Osteoblast (primary cell): ENCODE measurements around the gene USP48. TPM values are rescaled to one million over a fixed set of nuclear protein-coding genes. Genes with fewer than 3 reads are reported as not detected.
A peak's percentile ranks its signal among the peaks of the same experiment; 100 is the strongest.

ENCODE experiments used
- DNase-seq: peaks from one replicate; pipeline ENCODE4 v3.0.0; 2011; ENCODE audit warnings: low spot score, mixed read lengths; ENCODE audit not compliant: insufficient read length; ENCODE audit errors: missing footprints
- H2AFZ ChIP-seq: 2 replicates; pipeline ENCODE4 v1.6.0; 2011; ENCODE audit warnings: mild to moderate bottlenecking, low read length
- H3K27ac ChIP-seq: 2 replicates; pipeline ENCODE4 v1.5.1; 2011; ENCODE audit warnings: mild to moderate bottlenecking, low read depth, low read length, moderate library complexity
- H3K27me3 ChIP-seq: 2 replicates; pipeline ENCODE4 v1.6.0; 2012; ENCODE audit warnings: mild to moderate bottlenecking, control low read depth, inconsistent platforms, low read length, moderate library complexity; ENCODE audit not compliant: insufficient read depth
- H3K36me3 ChIP-seq: 2 replicates; pipeline ENCODE4 v1.5.1; 2011; ENCODE audit warnings: mild to moderate bottlenecking, low read length, control low read depth, moderate library complexity; ENCODE audit not compliant: insufficient read depth
- H3K4me1 ChIP-seq: 2 replicates; pipeline ENCODE4 v1.5.1; 2011; ENCODE audit warnings: mild to moderate bottlenecking, low read length, control low read depth, moderate library complexity; ENCODE audit not compliant: insufficient read depth
- H3K4me2 ChIP-seq: 2 replicates; pipeline ENCODE4 v1.6.0; 2011; ENCODE audit warnings: mild to moderate bottlenecking, low read length; ENCODE audit not compliant: insufficient read depth
- H3K4me3 ChIP-seq: fragments of 200-600 bp; sonication (generic); 3 replicates; pipeline ENCODE4 v1.5.1; 2012; ENCODE audit warnings: mild to moderate bottlenecking, low read length, inconsistent platforms; ENCODE audit not compliant: insufficient read depth
- H3K79me2 ChIP-seq: 2 replicates; pipeline ENCODE4 v1.6.0; 2012; ENCODE audit warnings: mild to moderate bottlenecking, low read length, control low read depth, inconsistent platforms; ENCODE audit not compliant: insufficient read depth
- H3K9me3 ChIP-seq: 2 replicates; pipeline ENCODE4 v1.5.1; 2011; ENCODE audit warnings: low read depth, low read length, control low read depth
- H4K20me1 ChIP-seq: 2 replicates; pipeline ENCODE4 v1.6.0; 2012; ENCODE audit warnings: mild to moderate bottlenecking, low read length, control low read depth; ENCODE audit not compliant: insufficient read depth
- CTCF ChIP-seq: IDR thresholded peaks from 2 replicates; pipeline ENCODE4 v1.5.1; 2011; ENCODE audit warnings: mild to moderate bottlenecking, low read depth, low read length, moderate library complexity; ENCODE audit errors: extremely low read depth
- total RNA-seq: library from RNA; depleted of rRNA; stranded (reverse); fragments of >200 nt; gene quantifications from 2 replicates; pipeline ENCODE4 v1.2.3, GENCODE V29; 2012

USP48 gene
- total RNA-seq, 1 donor: 52.5 TPM

- H3K4me3 ChIP-seq: peak overlapping the region; percentile 55
- H3K4me2 ChIP-seq: peak overlapping the region; percentile 69
- H2AFZ ChIP-seq: no peak overlapping the region
- peaks cover 26% of the 10 kb centered on the region for H4K20me1 ChIP-seq
- H3K79me2 ChIP-seq: no peaks in the 10 kb centered on the region
- peaks cover 58% of the 10 kb centered on the region for H3K27me3 ChIP-seq
- DNase-seq: no peak
- no peaks in the 10 kb centered on the region for H3K9me3 ChIP-seq
- TF ChIP-seq CTCF: no peak
- H3K36me3 ChIP-seq: no peaks in the 10 kb centered on the region
- peaks cover 35% of the 10 kb centered on the region for H3K4me1 ChIP-seq
- H3K27ac ChIP-seq: no peak overlapping the region
These were observed 114.0 kb downstream of the USP48 start for GRCh38 chr1:21668951-21669257.

- no peak for TF ChIP-seq CTCF
- Histone ChIP-seq H3K27ac (no peak overlapping the region), H3K4me3 (no peak overlapping the region), H3K4me1 (peaks cover 30% of the 10 kb centered on the region), H3K36me3 (no peaks in the 10 kb centered on the region), H3K27me3 (peaks cover 59% of the 10 kb centered on the region), H3K4me2 (no peak overlapping the region), H4K20me1 (peaks cover 26% of the 10 kb centered on the region), H3K9me3 (no peaks in the 10 kb centered on the region), H3K79me2 (no peaks in the 10 kb centered on the region), H2AFZ (no peak overlapping the region)
- DNase-seq: peak; percentile 71
These were observed 114.6 kb downstream of the USP48 start for GRCh38 chr1:21668232-21668950.

GRCh38 chr1:21667348-21668231 lies 115.4 kb downstream of the USP48 start:
- TF ChIP-seq CTCF: no peak

More at GRCh38 chr1:21667348-21668231, 115.4 kb downstream of the USP48 start:
- Histone ChIP-seq H3K27ac (no peak overlapping the region), H2AFZ (no peak overlapping the region), H4K20me1 (peaks cover 21% of the 10 kb centered on the region), H3K36me3 (no peaks in the 10 kb centered on the region), H3K4me1 (peaks cover 22% of the 10 kb centered on the region), H3K4me3 (no peak overlapping the region), H3K9me3 (no peaks in the 10 kb centered on the region), H3K4me2 (no peak overlapping the region), H3K27me3 (peaks cover 59% of the 10 kb centered on the region), H3K79me2 (no peaks in the 10 kb centered on the region)
- peak; percentile 66 for DNase-seq
